ENCODE data around the gene ADGRD2.

The ADGRD2 gene

GRCh38 chr9:124477648-124478285 lies 27.5 kb downstream of the ADGRD2 start:
- H3K27ac ChIP-seq: no peak overlapping the region
- TF ChIP-seq CTCF (IDR thresholded peaks at IDR 0.05): no peak
- peak overlapping the region; percentile 14 for H3K4me3 ChIP-seq
- DNase-seq (ENCODE audit: low spot score): no peak

GRCh38 chr9:124478354-124478753 lies 28.1 kb downstream of the ADGRD2 start:
- DNase-seq (ENCODE audit: low spot score): no peak
- Histone ChIP-seq H3K27ac (no peak overlapping the region), H3K4me3 (no peak overlapping the region)
- no peak for TF ChIP-seq CTCF (IDR thresholded peaks at IDR 0.05)

GRCh38 chr9:124479371-124479770 lies 29.1 kb downstream of the ADGRD2 start:
- Histone ChIP-seq H3K4me3 (no peak overlapping the region), H3K27ac (no peak overlapping the region)
- no peak for DNase-seq (ENCODE audit: low spot score)
- no peak for TF ChIP-seq CTCF (IDR thresholded peaks at IDR 0.05)

GRCh38 chr9:124479947-124480620 lies 29.8 kb downstream of the ADGRD2 start:
- Histone ChIP-seq H3K27ac (no peak overlapping the region), H3K4me3 (no peak overlapping the region)
- no peak for TF ChIP-seq CTCF (IDR thresholded peaks at IDR 0.05)
- no peak for DNase-seq (ENCODE audit: low spot score)

- TF ChIP-seq CTCF (IDR thresholded peaks at IDR 0.05): no peak
- Histone ChIP-seq H3K4me3 (no peak overlapping the region), H3K27ac (no peak overlapping the region)
- DNase-seq (ENCODE audit: low spot score): no peak
Observed at GRCh38 chr9:124480621-124480981, 30.4 kb downstream of the ADGRD2 start.

GRCh38 chr9:124481115-124481514 lies 30.9 kb downstream of the ADGRD2 start:
- DNase-seq (ENCODE audit: low spot score): no peak
- no peak for TF ChIP-seq CTCF (IDR thresholded peaks at IDR 0.05)
- H3K4me3 ChIP-seq: no peak overlapping the region
- H3K27ac ChIP-seq: no peak overlapping the region

- Histone ChIP-seq H3K27ac (no peak overlapping the region), H3K4me3 (no peak overlapping the region)
- TF ChIP-seq CTCF (IDR thresholded peaks at IDR 0.05): no peak
- no peak for DNase-seq (ENCODE audit: low spot score)
Observed at GRCh38 chr9:124482431-124483031, 32.3 kb downstream of the ADGRD2 start.

Data from coronary artery (tissue), 2 donors.